Stomach smooth muscle (tissue), 2 donors: ENCODE measurements around the gene MAMDC4.

Experiments used
- H3K27ac ChIP-seq: one replicate; pipeline ENCODE4 v1.7.0; 2013; ENCODE audit warnings: mild to moderate bottlenecking, low read length, inconsistent platforms
- H3K27me3 ChIP-seq, 2 donors: one replicate each; pipeline ENCODE4 v1.7.0; 2013; ENCODE audit warnings: low read length in 2 of 2; ENCODE audit not compliant: insufficient read depth in 2 of 2, control insufficient read depth in 1 of 2
- H3K36me3 ChIP-seq, 2 donors: one replicate each; pipeline ENCODE4 v1.7.0; 2013; ENCODE audit warnings: low read length in 2 of 2; ENCODE audit not compliant: control insufficient read depth in 2 of 2, insufficient read depth in 2 of 2
- H3K4me1 ChIP-seq: one replicate; pipeline ENCODE4 v1.7.0; 2013; ENCODE audit warnings: low read length; ENCODE audit not compliant: control insufficient read depth, insufficient read depth
- H3K4me3 ChIP-seq, 2 donors: one replicate each; pipeline ENCODE4 v1.7.0; 2013; ENCODE audit warnings: low read length in 2 of 2
- H3K9ac ChIP-seq, 2 donors: one replicate each; pipeline ENCODE4 v1.7.0; 2013; ENCODE audit warnings: low read length in 2 of 2, mild to moderate bottlenecking in 1 of 2
- H3K9me3 ChIP-seq, 2 donors: one replicate each; pipeline ENCODE4 v1.7.0; 2013; ENCODE audit warnings: low read length in 2 of 2; ENCODE audit not compliant: control insufficient read depth in 2 of 2
- donor health status: healthy.
- donor health status: Pancreatic carcinoma.

The MAMDC4 gene

GRCh38 chr9:136902259-136902821 is 50.2 kb downstream of the MAMDC4 start:
- Histone ChIP-seq H3K9me3 (no peaks in the 10 kb centered on the region), H3K9ac (peak overlapping the region; percentile 56 to 62), H3K27me3 (no peaks in the 10 kb centered on the region), H3K27ac (peak overlapping the region; percentile 75), H3K4me3 (peak overlapping the region; percentile 34 to 55), H3K4me1 (peaks cover 33% of the 10 kb centered on the region), H3K36me3 (peaks cover 8 to 15% of the 10 kb centered on the region in 2 donors)

DNA sequence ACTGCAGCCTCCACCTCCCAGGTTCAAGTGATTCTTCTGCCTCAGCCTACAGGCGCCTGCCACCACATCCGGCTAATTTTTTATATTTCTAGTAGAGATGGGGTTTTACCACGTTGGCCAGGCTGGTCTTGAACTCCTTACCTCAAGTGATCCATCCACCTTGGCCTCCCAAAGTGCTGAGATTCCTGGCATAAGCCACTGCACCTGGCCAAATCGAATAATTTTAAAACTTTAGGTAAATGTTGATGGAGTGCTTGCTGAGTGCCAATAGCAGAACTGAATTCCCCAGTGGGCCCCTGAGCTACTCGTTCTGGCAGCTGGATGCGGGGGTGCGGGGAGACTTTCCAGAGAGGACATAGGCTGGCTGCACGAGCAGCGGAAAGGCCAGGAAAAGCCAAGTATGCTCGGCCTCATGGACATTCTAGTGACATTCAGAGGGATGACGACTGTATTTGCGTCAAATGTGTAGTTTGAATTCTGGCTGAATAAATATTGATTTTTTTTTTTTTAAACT is 51.0 kb downstream of the MAMDC4 start:
- peak overlapping the region; percentile 75 for H3K27ac ChIP-seq
- peak overlapping the region in 1 of 2 donors; percentile 32 for H3K9ac ChIP-seq
- peaks cover 33% of the 10 kb centered on the region for H3K4me1 ChIP-seq
- H3K9me3 ChIP-seq, result no peaks in the 10 kb centered on the region
- H3K27me3 ChIP-seq, result no peaks in the 10 kb centered on the region
- peak overlapping the region in 1 of 2 donors; percentile 55 for H3K4me3 ChIP-seq
- H3K36me3 ChIP-seq, result peaks cover 8 to 22% of the 10 kb centered on the region in 2 donors

GRCh38 chr9:136906266-136906665 is 54.1 kb downstream of the MAMDC4 start:
- Histone ChIP-seq H3K4me1 (peaks cover 22% of the 10 kb centered on the region), H3K9me3 (no peaks in the 10 kb centered on the region), H3K4me3 (no peak overlapping the region), H3K27ac (no peak overlapping the region), H3K9ac (no peak overlapping the region), H3K27me3 (no peaks in the 10 kb centered on the region), H3K36me3 (peaks cover 0 to 16% of the 10 kb centered on the region in 2 donors)

DNA sequence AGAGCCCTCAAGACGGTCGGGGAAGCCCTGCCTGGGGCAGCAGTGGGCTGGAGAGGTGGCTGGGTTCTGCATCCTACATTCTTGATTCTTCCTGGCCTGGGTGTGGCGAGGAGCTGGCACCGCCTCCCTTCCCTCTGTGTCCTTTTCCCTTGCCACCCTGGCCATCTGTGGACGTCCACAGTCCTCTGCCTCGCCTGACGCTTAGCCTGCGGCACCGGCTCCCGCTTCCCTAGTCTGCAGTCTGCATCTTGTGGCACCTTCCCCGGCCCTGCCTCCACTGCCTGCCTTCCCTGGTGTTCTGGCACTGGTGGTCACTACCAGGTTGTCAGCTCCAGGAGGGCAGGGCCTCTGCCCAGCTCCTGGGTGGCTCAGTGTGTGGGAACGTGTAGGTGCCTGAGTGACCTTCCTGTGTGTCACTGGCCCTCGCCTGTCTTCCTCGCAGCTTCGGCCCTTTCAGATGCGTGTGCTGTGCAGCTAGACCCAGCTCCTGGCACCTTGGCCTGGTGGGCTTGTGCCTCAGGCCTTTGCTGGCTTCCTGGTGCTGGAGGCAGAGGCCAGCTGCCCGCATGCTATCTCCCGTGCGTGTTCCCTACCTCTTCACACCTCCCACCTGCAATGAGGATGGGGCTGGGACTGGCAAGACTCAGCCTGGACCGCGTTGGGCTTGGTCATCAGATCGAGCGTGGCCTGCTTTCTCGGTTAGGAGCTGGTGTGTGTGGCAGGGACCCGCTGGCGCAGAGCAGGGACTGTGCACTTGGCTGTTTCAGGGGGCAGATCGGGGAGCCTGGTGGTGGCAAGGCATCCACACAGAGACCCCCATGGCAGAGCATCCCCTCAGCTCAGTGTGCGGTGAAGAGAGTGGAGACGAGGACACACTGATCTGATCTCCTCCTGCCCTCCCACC is 55.1 kb downstream of the MAMDC4 start:
- Histone ChIP-seq H3K27ac (no peak overlapping the region), H3K27me3 (no peaks in the 10 kb centered on the region), H3K36me3 (peaks cover 0 to 16% of the 10 kb centered on the region in 2 donors), H3K4me1 (peaks cover 12% of the 10 kb centered on the region), H3K9ac (no peak overlapping the region), H3K4me3 (no peak overlapping the region), H3K9me3 (no peaks in the 10 kb centered on the region)
